HG03442 (cell line): Measurements from ENCODE around the gene MAP2K6.

Experiments
- ATAC-seq: cut with Tn5 transposase; IDR thresholded peaks from one replicate; pipeline ENCODE4 v1.9.1; 2021; ENCODE audit warnings: mild to moderate bottlenecking, moderate library complexity; ENCODE audit not compliant: unreplicated experiment

Gene MAP2K6

DNA sequence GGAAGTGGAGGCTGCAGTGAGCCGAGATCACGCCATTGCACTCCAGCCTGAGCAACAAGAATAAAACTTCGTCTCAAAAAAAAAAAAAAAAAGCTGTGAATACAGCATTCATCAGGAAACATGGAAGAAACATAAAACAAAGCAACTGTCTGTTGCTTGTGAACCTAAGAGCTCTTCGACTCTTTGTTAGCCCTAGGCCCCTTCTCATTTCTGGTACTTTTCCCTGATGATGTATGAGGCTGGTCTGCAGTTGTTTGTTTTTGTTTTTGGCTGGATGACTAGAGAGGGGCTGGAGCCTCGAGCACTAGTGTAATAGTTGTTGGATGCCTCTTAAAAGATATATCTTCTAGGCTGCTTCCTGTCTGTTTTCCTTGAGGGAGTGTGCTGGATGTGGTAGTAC is 113.5 kb downstream of the MAP2K6 start:
- ATAC-seq: no peak

- ATAC-seq: no peak
Measured at GRCh38 chr17:69533481-69534234, 119.2 kb downstream of the MAP2K6 start.

- ATAC-seq: no peak
Measured at GRCh38 chr17:69534235-69534621, 119.7 kb downstream of the MAP2K6 start.

GRCh38 chr17:69535016-69535570 is 120.6 kb downstream of the MAP2K6 start:
- ATAC-seq: no peak

DNA sequence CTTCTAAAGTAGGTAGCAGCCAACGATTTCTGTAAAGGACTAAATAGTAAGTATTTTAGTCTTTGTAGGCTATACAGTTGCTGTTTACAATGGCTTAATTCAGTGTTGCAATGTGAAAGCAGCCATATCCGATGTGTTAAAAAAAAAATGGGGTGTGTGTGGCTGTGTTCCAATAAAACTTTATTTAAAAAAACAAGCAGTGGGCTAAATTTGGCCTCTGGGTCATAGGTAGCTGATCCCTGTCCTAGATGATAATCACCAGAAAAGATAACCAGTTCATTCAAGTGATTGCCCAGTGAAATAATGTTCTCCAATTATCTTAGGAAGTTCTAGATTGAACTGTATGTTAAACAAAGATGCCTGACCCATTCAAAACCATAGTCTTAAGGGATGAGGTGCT is 124.3 kb downstream of the MAP2K6 start:
- ATAC-seq: no peak

GRCh38 chr17:69539274-69539673 is 124.8 kb downstream of the MAP2K6 start:
- no peak for ATAC-seq

DNA sequence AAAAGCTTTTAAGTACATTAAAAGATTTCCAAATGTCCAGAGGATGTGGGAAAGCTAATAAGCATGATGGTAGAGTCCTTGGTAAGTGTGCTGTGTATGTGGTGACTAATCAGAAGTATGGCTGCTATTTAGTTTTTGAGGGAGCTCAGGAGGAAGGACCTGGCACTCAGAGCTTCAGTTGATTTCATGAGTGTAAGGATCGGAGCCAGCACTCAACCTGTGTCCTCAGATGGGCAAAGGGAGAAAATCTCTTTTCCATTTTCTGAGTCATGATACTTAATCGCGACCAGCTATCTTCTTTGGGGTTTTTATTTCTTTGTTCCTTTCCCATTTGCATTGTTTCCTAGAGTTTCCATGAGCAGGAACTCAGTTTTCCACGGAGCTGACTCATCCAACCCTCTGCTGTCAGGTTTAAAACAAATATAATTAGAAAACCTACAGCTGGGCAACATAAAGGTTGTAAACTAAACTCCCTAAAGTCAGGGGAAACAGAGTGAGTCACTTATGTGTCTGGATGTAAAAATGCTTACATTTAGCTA is 125.4 kb downstream of the MAP2K6 start:
- ATAC-seq: no peak

GRCh38 chr17:69540356-69540755 is 125.9 kb downstream of the MAP2K6 start:
- ATAC-seq: no peak

DNA sequence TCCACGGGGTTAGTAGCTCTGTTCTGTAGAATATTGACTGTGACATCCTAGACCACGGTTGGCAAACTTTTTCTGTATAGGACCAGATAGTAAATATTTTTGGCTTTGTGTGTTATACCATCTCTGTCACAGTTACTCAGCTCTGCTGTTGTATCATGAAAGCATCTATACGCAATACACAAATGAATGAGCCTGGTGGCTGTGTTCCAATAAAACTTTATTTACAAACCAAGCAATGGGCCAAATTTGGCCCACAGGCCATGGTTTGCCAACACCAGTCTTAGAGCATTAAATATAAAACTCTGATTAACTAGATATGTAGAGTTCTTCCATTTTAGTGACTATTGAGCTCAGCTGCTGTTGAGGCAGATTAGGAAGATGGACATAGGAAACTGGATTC is 132.7 kb downstream of the MAP2K6 start:
- no peak for ATAC-seq

DNA sequence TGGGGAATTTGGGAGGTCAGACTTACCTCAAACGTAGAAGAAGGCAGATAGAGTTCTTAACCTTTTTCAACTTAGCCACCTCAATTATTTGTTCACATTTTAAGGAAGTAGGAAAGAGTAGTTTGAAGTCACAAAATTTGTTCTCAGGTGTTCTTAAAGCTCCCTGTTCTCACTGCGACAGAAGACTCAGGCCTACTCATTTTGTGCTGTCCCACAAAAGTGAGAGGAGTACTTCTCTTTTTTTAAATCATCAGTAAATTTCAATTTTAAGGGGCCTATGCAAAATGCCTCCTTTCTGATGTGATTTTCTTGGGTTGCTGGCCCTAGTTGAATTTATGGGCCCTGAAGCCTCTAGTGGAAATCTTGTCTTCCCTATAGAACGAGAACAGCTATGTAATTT is 133.4 kb downstream of the MAP2K6 start:
- ATAC-seq: peak; percentile 73

DNA sequence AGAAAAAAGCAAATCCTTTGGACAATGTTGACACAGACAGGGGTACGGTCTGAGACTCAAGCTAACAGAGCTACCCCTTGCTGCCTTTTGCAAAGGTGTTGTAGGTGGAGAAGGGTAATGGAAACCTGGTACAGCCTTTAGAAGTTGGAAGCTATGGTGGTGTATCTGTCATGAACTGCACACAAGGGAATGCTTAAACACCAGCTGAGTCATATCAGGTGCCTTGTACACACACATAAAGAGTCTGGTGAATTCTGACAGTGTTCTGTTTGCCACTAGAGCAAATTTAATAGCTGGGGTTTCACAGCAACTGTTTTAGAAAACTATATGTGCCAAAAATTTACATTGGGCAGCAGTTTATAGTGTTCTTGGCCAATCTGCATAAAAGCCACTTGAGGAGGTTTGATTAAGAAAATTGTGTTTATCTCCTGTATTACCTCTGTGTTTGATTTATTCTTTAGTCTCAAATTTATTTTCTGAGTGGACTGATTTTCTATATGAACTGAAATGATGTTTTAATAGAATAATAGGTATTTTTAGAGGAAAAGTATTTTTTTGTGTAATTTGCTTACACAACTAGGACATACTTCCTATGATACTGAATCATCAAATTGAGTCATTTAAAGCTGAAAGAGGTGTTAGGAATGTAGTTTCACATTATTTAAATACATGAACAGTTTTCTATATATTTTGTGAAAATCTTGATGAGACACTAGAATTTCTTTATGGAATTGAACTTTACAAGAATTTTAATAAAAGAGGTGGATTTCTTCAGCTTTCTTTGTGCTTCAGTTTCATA is 136.9 kb downstream of the MAP2K6 start:
- peak; percentile 44 for ATAC-seq

DNA sequence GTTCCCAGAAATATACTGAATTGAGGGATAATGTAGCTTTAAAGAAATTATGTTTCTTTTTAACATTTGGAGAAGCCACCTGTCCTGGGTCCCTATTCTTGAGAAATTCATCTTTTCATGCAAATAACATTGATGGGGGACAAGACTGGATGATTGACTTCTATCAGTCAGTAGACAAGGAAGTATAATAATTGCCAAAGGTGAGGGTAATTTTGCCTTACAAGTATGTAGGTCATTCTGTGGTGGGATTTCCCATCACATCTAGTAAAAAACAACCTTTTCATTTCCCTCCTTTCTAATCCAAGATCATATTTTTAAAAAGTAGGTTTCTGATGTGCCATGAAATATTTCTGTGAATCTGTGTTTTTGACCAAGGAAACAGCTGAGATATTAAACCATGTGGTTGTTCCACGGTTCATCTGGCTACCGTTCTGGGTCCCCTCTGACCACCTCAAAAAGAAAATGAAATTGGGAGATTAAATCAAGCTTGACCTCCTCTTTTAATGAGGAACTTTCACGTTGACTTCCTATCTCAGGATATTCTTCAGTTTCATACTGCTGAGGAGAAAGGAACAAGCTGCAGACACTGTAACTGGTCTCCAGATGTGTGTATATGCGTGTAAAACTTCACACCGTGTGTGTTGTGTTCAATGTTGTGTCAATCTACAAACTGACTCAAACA is 138.6 kb downstream of the MAP2K6 start:
- ATAC-seq: no peak

DNA sequence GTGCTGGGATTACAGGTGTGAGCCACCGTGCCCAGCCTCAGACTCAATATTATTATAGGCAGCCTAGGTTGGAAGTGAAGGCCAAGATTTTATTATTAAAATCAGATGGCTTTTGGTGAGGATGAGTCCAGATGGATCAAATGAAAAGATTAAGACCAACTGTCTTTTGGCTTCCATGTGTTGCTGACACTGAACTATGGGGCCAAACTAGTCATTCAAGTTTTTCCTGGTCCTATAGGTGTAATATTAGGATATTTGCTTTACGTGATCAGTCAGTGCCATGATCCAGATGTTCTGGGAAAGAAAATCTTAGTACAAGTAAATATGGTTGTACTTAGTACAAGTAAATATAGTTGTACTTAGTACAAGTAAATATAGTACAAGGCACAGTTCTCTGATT is 140.6 kb downstream of the MAP2K6 start:
- no peak for ATAC-seq

- ATAC-seq: no peak
Measured at GRCh38 chr17:69557339-69557738, 142.8 kb downstream of the MAP2K6 start.

- ATAC-seq: no peak
Measured at GRCh38 chr17:69558796-69559195, 144.3 kb downstream of the MAP2K6 start.

- ATAC-seq: no peak
Measured at GRCh38 chr17:69560987-69561441, 146.5 kb downstream of the MAP2K6 start.

- ATAC-seq: no peak
Measured at GRCh38 chr17:69561462-69561861, 147.0 kb downstream of the MAP2K6 start.

DNA sequence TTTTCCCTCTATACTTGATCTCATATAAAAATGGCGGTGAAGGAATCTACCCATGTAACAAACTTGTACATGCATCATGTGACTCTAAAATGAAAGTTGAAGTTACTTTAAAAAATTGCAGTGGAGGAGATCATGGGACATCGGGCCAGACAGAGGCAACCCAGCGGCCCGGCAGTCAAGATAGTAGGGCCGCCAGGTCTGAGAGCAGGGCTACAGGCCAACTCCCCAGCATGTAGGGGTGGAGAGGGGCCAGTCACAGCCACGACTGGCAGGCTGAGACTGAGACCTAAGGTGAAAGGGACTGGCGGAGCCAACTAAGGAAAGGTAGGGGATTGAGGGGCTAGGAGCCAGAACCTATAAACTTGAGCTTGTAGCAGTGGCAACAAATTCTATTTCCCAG is 150.9 kb downstream of the MAP2K6 start:
- no peak for ATAC-seq

DNA sequence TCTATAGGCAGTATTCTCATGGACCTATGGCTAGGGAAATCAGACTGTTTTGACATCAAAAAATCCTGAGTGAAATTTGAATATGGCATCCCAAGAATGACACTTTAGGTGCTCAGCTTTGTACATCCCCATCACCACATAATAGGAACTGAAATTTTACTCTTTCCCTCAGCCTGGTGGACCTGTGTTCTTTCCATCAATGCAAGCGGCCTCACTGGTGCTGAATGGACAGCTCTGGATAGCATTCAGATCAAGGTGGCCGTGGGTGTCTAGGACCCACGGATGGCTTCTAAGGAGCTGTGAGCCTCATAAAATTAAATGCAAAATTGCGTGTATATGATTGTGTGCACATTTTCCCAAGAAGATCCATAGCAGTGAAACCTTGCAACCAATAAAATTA is 152.6 kb downstream of the MAP2K6 start:
- no peak for ATAC-seq

DNA sequence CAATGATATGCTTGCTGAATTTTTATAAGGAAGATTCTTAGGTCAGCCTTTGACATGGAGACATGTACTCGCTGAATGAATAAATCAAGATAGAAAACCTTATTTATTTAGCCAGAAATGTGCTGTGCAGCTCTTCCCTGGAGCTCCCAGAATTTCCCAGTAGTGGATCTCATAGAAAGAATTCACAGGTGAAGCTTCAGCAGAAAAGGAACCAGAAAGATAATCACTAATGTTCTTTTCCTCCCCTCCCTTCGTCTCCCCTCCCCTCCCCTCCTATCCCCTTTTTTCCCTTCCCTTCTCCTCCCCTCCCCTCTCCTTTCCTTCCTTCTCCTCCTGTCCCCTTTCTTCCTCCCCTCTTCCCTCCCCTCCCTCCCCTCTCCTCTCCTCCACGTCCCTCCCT is 158.2 kb downstream of the MAP2K6 start:
- ATAC-seq: no peak

GRCh38 chr17:69573396-69573795 is 158.9 kb downstream of the MAP2K6 start:
- no peak for ATAC-seq
